Measurements from ENCODE around the gene RAB2B.

GRCh38 chr14:21415329-21415728 is 61.4 kb downstream of the RAB2B start:
- TF ChIP-seq CTCF (conservative IDR thresholded peaks at IDR 0.05; ENCODE audit: low read length) (no peak), EZH2phosphoT487 (IDR thresholded peaks at IDR 0.05; ENCODE audit: borderline replicate concordance) (no peak)

Data from Loucy (cell line).